Breast epithelium (tissue), 4 donors: Measurements from ENCODE around the gene AKR1B1. TPM values are rescaled to one million over a fixed set of nuclear protein-coding genes. Genes with fewer than 3 reads are reported as not detected.

Source experiments
- DNase-seq, 2 donors: peaks; one replicate each; pipeline ENCODE4 v3.0.0-alpha.2; 2019; ENCODE audit warnings: low spot score in 2 of 2
- H3K27ac ChIP-seq, 2 donors: fragments of 200-600 bp; sonication (generic) in 1 of 2; one replicate each; pipeline ENCODE4 v1.5.1; 2016 to 2019; ENCODE audit warnings: mild to moderate bottlenecking in 1 of 2
- H3K27me3 ChIP-seq, 2 donors: fragments of 200-600 bp; sonication (generic) in 1 of 2; one replicate each; pipeline versions ENCODE4 v1.5.1 to v1.6.0; 2017 to 2019; ENCODE audit warnings: control low read depth in 1 of 2, mild to moderate bottlenecking in 1 of 2
- H3K36me3 ChIP-seq: fragments of 200-600 bp; one replicate; pipeline ENCODE4 v1.5.1; 2019
- H3K4me1 ChIP-seq, 2 donors: fragments of 200-600 bp; sonication (generic); one replicate each; pipeline ENCODE4 v1.5.1; 2016 to 2019; ENCODE audit warnings: control low read depth in 1 of 2
- H3K4me3 ChIP-seq, 3 donors: fragments of 200-600 bp; sonication (generic); 1 replicate in 2 of 3; 2 replicates in 1 of 3; pipeline ENCODE4 v1.5.1; 2016 to 2019; ENCODE audit warnings: mild to moderate bottlenecking in 3 of 3, moderate library complexity in 2 of 3
- H3K9me3 ChIP-seq, 2 donors: fragments of 200-600 bp; sonication (generic) in 1 of 2; one replicate each; pipeline ENCODE4 v1.5.1; 2016 to 2019; ENCODE audit warnings: control low read depth in 1 of 2
- POLR2A ChIP-seq: fragments of 450-650 bp; IDR thresholded peaks from one replicate; pipeline ENCODE4 v1.6.1; 2016; ENCODE audit warnings: antibody characterized with exemption, mild to moderate bottlenecking, moderate library complexity
- POLR2AphosphoS5 ChIP-seq, 3 donors: sonication (generic); formaldehyde crosslinking; IDR thresholded peaks; one replicate each; pipeline ENCODE4 v1.6.1; 2017; ENCODE audit warnings: antibody characterized with exemption in 3 of 3
- intact Hi-C: fragments of 100-400 bp; cut with DNase I; formaldehyde crosslinking; loops from one replicate; pipeline ENCODE4 v1.15.1; 2023; ENCODE audit warnings: low total_unique reads
- total RNA-seq, 3 donors: library from RNA; depleted of rRNA; stranded (reverse); fragments of >200 nt; gene quantifications; one replicate each; pipeline ENCODE4 v1.1.0, GENCODE V29; 2016
- TF ChIP-seq, protein P1 (sequence below), 3 donors: fragments of 450-650 bp; IDR thresholded peaks; one replicate each; pipeline ENCODE4 v1.5.1; 2016 to 2017; ENCODE audit warnings: antibody characterized with exemption in 3 of 3, mild to moderate bottlenecking in 3 of 3, moderate library complexity in 3 of 3

Gene AKR1B1
- total RNA-seq, 3 donors from 2014 or later, result 55.0 to 200 (median 57.4) TPM

- no peak overlapping the region for H3K4me3 ChIP-seq
- no peaks in the 10 kb centered on the region for H3K36me3 ChIP-seq
- no peaks in the 10 kb centered on the region for H3K27me3 ChIP-seq
- TF ChIP-seq POLR2A (no peak), POLR2AphosphoS5 (IDR thresholded peaks at IDR 0.05) (no peak)
- TF ChIP-seq, protein P1, sequence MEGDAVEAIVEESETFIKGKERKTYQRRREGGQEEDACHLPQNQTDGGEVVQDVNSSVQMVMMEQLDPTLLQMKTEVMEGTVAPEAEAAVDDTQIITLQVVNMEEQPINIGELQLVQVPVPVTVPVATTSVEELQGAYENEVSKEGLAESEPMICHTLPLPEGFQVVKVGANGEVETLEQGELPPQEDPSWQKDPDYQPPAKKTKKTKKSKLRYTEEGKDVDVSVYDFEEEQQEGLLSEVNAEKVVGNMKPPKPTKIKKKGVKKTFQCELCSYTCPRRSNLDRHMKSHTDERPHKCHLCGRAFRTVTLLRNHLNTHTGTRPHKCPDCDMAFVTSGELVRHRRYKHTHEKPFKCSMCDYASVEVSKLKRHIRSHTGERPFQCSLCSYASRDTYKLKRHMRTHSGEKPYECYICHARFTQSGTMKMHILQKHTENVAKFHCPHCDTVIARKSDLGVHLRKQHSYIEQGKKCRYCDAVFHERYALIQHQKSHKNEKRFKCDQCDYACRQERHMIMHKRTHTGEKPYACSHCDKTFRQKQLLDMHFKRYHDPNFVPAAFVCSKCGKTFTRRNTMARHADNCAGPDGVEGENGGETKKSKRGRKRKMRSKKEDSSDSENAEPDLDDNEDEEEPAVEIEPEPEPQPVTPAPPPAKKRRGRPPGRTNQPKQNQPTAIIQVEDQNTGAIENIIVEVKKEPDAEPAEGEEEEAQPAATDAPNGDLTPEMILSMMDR (IDR thresholded peaks at IDR 0.05), result no peak
- intact Hi-C loops, result no loop called here
- H3K4me1 ChIP-seq, result no peaks in the 10 kb centered on the region
- no peak overlapping the region for H3K27ac ChIP-seq
- H3K9me3 ChIP-seq, result no peaks in the 10 kb centered on the region
- no peak for DNase-seq
These were observed 33.1 kb downstream of the AKR1B1 start for GRCh38 chr7:134425777-134426176.

DNA sequence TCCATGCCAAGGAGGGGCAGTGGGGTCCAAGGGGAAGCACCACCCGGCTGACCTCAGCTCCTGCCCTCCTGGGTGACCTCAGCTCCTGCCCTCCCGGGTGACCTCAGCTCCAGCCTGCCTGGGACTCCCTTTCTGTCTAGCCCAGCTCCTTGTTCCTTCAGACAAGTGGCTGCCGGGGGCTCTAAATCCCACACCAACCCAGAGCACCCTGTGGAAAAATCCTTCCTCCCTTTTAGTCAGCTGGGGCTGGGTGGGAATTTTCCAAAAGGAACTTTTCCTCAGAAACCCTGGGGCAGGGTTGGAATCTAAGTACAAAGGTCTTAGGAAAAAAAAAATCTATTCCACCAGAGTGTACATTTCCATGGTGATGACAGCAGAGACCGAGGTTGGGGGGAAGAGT, 36.3 kb downstream of the AKR1B1 start:
- H3K27me3 ChIP-seq, result no peaks in the 10 kb centered on the region
- no peaks in the 10 kb centered on the region for H3K4me1 ChIP-seq
- DNase-seq, result no peak
- H3K36me3 ChIP-seq, result no peaks in the 10 kb centered on the region
- TF ChIP-seq POLR2A, result no peak
- TF ChIP-seq POLR2AphosphoS5 (IDR thresholded peaks at IDR 0.05), result no peak
- TF ChIP-seq, protein P1 (IDR thresholded peaks at IDR 0.05), result no peak
- H3K27ac ChIP-seq, result no peak overlapping the region
- H3K9me3 ChIP-seq, result no peaks in the 10 kb centered on the region
- H3K4me3 ChIP-seq, result no peak overlapping the region
- intact Hi-C loops, result no loop called here

DNA sequence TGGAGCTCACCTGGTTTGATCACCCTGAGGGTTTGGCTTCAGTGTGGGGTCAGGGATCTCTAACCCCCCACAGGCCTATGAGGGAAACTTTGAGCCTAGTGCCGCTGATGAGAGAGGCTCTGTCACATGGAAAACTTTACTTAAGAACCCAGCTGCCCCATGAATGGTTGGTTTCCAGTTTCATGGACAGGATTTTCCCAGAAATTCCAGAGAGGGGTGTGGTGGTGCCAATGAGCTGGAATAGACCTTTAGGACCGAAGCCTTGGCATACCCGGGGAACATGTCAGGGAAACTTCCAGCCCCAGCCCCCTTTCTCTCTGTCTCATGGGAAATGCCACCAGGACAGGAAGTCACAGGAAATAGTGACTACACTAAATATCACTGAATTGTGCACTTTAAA, 36.9 kb downstream of the AKR1B1 start:
- intact Hi-C loops, result no loop called here
- no peak overlapping the region for H3K27ac ChIP-seq
- TF ChIP-seq POLR2AphosphoS5 (IDR thresholded peaks at IDR 0.05), result no peak
- no peaks in the 10 kb centered on the region for H3K4me1 ChIP-seq
- no peak overlapping the region for H3K4me3 ChIP-seq
- no peak for DNase-seq
- H3K27me3 ChIP-seq, result no peaks in the 10 kb centered on the region
- H3K9me3 ChIP-seq, result no peaks in the 10 kb centered on the region
- H3K36me3 ChIP-seq, result no peaks in the 10 kb centered on the region

- Histone ChIP-seq H3K4me1 (no peaks in the 10 kb centered on the region), H3K27ac (no peak overlapping the region)
- TF ChIP-seq POLR2A, result no peak
- TF ChIP-seq POLR2AphosphoS5 (IDR thresholded peaks at IDR 0.05), result no peak
- TF ChIP-seq, protein P1 (IDR thresholded peaks at IDR 0.05), result peak in 2 of 3 donors; percentile 56 to 60
These were observed 38.3 kb downstream of the AKR1B1 start for GRCh38 chr7:134420424-134421125.

DNA sequence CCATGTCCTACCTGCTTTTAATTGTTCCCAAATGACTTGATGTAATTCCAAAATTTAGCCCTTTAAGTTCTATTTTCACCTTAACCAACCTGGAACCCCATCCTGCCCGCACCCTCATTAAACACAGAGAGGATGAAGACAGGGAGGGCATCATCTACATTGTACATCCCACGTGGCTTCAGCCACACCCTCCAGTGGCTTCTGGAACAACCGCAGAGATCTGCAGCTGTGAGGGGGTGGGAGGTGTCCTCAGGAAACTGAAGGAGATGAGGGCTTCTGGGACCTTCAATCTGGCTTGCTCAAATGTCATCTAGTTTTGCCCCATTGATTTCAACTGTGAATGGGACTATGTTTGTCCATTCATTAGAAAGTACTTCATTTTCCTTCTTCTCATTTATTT, 39.0 kb downstream of the AKR1B1 start:
- no peak for TF ChIP-seq POLR2A
- TF ChIP-seq POLR2AphosphoS5 (IDR thresholded peaks at IDR 0.05), result no peak
- TF ChIP-seq, protein P1 (IDR thresholded peaks at IDR 0.05), result no peak
- Histone ChIP-seq H3K27me3 (no peaks in the 10 kb centered on the region), H3K4me1 (no peaks in the 10 kb centered on the region), H3K27ac (no peak overlapping the region), H3K4me3 (no peak overlapping the region), H3K9me3 (no peaks in the 10 kb centered on the region), H3K36me3 (no peaks in the 10 kb centered on the region)
- intact Hi-C loops, result no loop called here
- DNase-seq, result no peak

More at GRCh38 chr7:134420424-134421125, 38.3 kb downstream of the AKR1B1 start:
- Histone ChIP-seq H3K27me3 (no peaks in the 10 kb centered on the region), H3K36me3 (no peaks in the 10 kb centered on the region), H3K4me3 (no peak overlapping the region), H3K9me3 (no peaks in the 10 kb centered on the region)
- intact Hi-C loops, result no loop called here
- no peak for DNase-seq
